Measurements from ENCODE around the gene RASGRF1.
"Not testable (repeated sequence)": the region's sequence is repeated elsewhere in the genome, so short reads cannot be mapped to it uniquely, and the experiment has no call there.

DNA sequence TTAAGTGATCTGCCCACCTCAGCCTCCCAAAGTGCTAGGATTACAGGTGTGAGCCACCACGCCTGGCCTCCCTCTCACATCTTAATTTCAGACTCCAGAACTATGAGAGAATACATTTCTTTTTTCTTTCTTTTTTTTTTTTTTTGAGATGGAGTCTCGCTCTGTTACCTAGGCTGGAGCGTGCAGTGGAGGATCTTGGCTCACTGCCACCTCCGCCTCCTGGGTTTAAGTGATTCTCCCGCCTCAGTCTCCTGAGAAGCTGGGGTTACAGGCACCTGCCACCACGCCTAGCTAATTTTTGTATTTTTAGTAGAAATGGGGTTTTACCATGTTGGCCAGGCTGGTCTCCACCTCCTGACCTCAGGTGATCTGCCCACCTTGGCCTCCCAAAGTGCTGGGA lies 95.4 kb downstream of the RASGRF1 start:
- not testable (repeated sequence) for TF ChIP-seq POLR2AphosphoS5 (IDR thresholded peaks at IDR 0.05; ENCODE audit: low read depth); EZH2 (IDR thresholded peaks at IDR 0.05; ENCODE audit: low read depth, unreplicated experiment)
- TF ChIP-seq, protein P1, sequence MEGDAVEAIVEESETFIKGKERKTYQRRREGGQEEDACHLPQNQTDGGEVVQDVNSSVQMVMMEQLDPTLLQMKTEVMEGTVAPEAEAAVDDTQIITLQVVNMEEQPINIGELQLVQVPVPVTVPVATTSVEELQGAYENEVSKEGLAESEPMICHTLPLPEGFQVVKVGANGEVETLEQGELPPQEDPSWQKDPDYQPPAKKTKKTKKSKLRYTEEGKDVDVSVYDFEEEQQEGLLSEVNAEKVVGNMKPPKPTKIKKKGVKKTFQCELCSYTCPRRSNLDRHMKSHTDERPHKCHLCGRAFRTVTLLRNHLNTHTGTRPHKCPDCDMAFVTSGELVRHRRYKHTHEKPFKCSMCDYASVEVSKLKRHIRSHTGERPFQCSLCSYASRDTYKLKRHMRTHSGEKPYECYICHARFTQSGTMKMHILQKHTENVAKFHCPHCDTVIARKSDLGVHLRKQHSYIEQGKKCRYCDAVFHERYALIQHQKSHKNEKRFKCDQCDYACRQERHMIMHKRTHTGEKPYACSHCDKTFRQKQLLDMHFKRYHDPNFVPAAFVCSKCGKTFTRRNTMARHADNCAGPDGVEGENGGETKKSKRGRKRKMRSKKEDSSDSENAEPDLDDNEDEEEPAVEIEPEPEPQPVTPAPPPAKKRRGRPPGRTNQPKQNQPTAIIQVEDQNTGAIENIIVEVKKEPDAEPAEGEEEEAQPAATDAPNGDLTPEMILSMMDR (conservative IDR thresholded peaks at IDR 0.05; ENCODE audit: low read depth in 2 of 2), result not testable (repeated sequence)

Measured in GM23338 (cell line).